Gastroesophageal sphincter (tissue), 4 donors: Measurements from ENCODE around the gene ENTPD3. TPM values are rescaled to one million over a fixed set of nuclear protein-coding genes. Genes with fewer than 3 reads are reported as not detected.

ENCODE experiments used
- ATAC-seq: fragments of 150-250 bp; one replicate; pipeline ENCODE4 v1.9.1; 2016; ENCODE audit warnings: mild to moderate bottlenecking, moderate library complexity
- H3K27ac ChIP-seq, 4 donors: fragments of 200-600 bp; sonication (generic) in 3 of 4; 1 replicate in 3 of 4; 2 replicates in 1 of 4; pipeline ENCODE4 v1.5.1; 2016 to 2019
- H3K27me3 ChIP-seq: fragments of 200-600 bp; sonication (generic); one replicate; pipeline ENCODE4 v1.5.1; 2019
- H3K36me3 ChIP-seq, 2 donors: fragments of 200-600 bp; sonication (generic); one replicate each; pipeline ENCODE4 v1.5.1; 2019; ENCODE audit warnings: control low read depth in 1 of 2
- H3K4me1 ChIP-seq, 3 donors: fragments of 200-600 bp; sonication (generic); 1 replicate in 2 of 3; 2 replicates in 1 of 3; pipeline ENCODE4 v1.5.1; 2016 to 2019; ENCODE audit warnings: control low read depth in 2 of 3
- H3K4me3 ChIP-seq, 2 donors: fragments of 200-600 bp; sonication (generic); one replicate each; pipeline ENCODE4 v1.5.1; 2019; ENCODE audit warnings: mild to moderate bottlenecking in 1 of 2, moderate library complexity in 1 of 2
- H3K9me3 ChIP-seq, 3 donors: fragments of 200-600 bp; sonication (generic); one replicate each; pipeline ENCODE4 v1.5.1; 2017 to 2019; ENCODE audit warnings: control low read depth in 2 of 3
- EP300 ChIP-seq: sonication (generic); formaldehyde crosslinking; IDR thresholded peaks from one replicate; pipeline ENCODE4 v1.6.1; 2017; ENCODE audit warnings: antibody characterized with exemption, mild to moderate bottlenecking
- POLR2A ChIP-seq, 2 donors: fragments of 450-650 bp; IDR thresholded peaks; one replicate each; pipeline ENCODE4 v1.6.1; 2017; ENCODE audit warnings: antibody characterized with exemption in 2 of 2, mild to moderate bottlenecking in 2 of 2, moderate library complexity in 1 of 2
- POLR2AphosphoS5 ChIP-seq: sonication (generic); formaldehyde crosslinking; IDR thresholded peaks from one replicate; pipeline ENCODE4 v1.6.1; 2017; ENCODE audit warnings: antibody characterized with exemption
- WGBS, 2 donors: methylation state at CpG; one replicate each; pipeline ENCODE4 v1.1.5; 2018; ENCODE audit warnings: low coverage in 1 of 2; 5-methylcytosine and 5-hydroxymethylcytosine counted together
- total RNA-seq, 4 donors: library from RNA; depleted of rRNA; stranded (reverse); fragments of >200 nt; gene quantifications; one replicate each; pipeline ENCODE4 v1.1.0, GENCODE V29; 2016
- TF ChIP-seq, protein P1 (sequence below), 4 experiments: fragments of 200-600 bp in 2 of 4; fragments of 450-650 bp in 2 of 4; sonication (generic) in 1 of 4; IDR thresholded peaks; one replicate each; pipeline ENCODE4 v1.5.1; 2017 to 2019; ENCODE audit warnings: antibody characterized with exemption in 4 of 4, mild to moderate bottlenecking in 2 of 4, moderate library complexity in 2 of 4

Gene ENTPD3
- total RNA-seq, 4 donors from 2014 or later, result 0.58 to 3.3 (median 1.9) TPM; not detected in 1

DNA sequence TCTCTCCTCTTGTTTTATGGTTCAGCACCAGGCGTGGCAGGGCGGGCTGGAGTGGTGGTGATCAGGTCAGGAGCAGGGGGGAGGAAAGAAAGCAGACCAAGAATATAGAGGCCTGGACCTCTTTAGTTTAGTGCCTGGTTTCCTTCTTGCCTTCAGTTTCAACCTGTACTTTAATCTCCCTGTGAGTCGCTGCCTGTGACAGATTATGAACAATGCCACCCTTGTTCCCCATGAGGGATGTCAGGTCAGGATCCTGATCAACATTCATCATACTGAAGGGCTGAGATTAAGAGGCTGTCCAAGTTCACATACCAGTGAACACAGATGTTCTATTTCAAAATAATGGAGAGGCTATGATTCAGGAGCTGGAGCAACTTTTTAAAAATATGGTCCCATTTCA, 11.4 kb downstream of the ENTPD3 start:
- ATAC-seq, result no peak
- no peaks in the 10 kb centered on the region for H3K27me3 ChIP-seq
- no peaks in the 10 kb centered on the region for H3K4me1 ChIP-seq
- TF ChIP-seq POLR2A (IDR thresholded peaks at IDR 0.05) (no peak), POLR2AphosphoS5 (no peak), EP300 (no peak)
- TF ChIP-seq, protein P1, sequence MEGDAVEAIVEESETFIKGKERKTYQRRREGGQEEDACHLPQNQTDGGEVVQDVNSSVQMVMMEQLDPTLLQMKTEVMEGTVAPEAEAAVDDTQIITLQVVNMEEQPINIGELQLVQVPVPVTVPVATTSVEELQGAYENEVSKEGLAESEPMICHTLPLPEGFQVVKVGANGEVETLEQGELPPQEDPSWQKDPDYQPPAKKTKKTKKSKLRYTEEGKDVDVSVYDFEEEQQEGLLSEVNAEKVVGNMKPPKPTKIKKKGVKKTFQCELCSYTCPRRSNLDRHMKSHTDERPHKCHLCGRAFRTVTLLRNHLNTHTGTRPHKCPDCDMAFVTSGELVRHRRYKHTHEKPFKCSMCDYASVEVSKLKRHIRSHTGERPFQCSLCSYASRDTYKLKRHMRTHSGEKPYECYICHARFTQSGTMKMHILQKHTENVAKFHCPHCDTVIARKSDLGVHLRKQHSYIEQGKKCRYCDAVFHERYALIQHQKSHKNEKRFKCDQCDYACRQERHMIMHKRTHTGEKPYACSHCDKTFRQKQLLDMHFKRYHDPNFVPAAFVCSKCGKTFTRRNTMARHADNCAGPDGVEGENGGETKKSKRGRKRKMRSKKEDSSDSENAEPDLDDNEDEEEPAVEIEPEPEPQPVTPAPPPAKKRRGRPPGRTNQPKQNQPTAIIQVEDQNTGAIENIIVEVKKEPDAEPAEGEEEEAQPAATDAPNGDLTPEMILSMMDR (IDR thresholded peaks at IDR 0.05), result no peak
- H3K9me3 ChIP-seq, result no peaks in the 10 kb centered on the region
- H3K27ac ChIP-seq, result no peak overlapping the region
- no peak overlapping the region for H3K4me3 ChIP-seq
- whole genome bisulfite sequencing, 2 donors, result 40 to 66% methylated on average over 2 to 3 of the region's 3 CpGs
- H3K36me3 ChIP-seq, result peaks cover 0 to 5% of the 10 kb centered on the region in 2 donors

DNA sequence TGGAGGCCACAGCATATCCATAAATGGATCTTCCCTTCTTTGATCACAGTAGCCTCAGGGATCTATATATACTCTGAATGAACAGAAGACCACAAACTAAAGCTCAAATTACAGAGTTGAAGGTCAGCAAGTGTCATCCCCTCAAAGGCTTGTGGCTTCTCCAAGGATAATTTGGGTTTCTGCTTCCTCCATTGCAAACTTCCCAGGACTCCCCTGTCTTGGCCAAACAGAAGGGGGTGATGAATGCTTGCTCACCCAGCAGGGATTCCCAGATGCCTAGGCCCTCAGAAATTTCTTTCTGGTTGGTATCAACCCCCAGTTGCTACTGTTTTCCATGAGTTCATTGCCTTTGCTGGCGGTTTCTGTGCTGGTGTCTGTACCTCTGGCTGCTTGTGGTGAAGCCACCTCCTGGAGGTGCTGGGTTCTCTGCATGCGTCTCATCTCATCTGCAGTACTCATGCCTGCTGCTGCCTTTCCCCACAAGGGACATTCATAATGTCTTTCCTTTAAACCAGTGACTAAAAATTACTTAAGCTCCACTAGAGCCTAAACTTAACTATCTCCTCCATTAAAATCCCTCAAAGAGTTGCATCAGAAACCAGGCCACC, 17.7 kb downstream of the ENTPD3 start:
- Histone ChIP-seq H3K4me3 (no peak overlapping the region), H3K9me3 (no peaks in the 10 kb centered on the region), H3K4me1 (no peaks in the 10 kb centered on the region), H3K27me3 (no peaks in the 10 kb centered on the region), H3K36me3 (peaks cover 0 to 6% of the 10 kb centered on the region in 2 donors), H3K27ac (no peak overlapping the region)
- ATAC-seq, result no peak
- WGBS, 2 donors, result 92% methylated on average over 2 of the region's 2 CpGs; no CpG with 5 or more reads in 1 of the 2 donors
- TF ChIP-seq POLR2AphosphoS5 (no peak), POLR2A (IDR thresholded peaks at IDR 0.05) (no peak), EP300 (no peak)
- TF ChIP-seq, protein P1 (IDR thresholded peaks at IDR 0.05), result no peak

DNA sequence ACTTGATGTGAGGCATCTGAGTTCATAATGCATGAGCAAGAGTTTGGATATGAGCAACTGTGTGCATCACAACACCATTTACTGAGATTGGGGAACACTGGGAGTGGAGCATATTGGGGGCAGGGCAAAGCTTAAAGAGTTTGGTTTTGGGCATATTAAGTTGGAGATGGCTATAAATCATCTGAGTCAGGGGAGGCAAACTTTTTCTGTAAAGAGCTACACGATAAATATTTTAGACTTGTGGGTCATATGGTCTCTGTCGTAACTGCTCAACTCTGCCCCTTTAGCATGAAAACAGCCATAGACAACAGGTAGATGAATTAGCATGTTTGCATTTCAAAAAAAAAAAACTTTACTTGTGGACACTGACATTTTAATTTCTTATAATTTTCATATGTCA, 20.0 kb downstream of the ENTPD3 start:
- no peak overlapping the region for H3K4me3 ChIP-seq
- TF ChIP-seq POLR2AphosphoS5 (no peak), POLR2A (IDR thresholded peaks at IDR 0.05) (no peak), EP300 (no peak)
- TF ChIP-seq, protein P1 (IDR thresholded peaks at IDR 0.05), result no peak
- no peak overlapping the region for H3K27ac ChIP-seq
- H3K36me3 ChIP-seq, result peaks cover 0 to 6% of the 10 kb centered on the region in 2 donors
- WGBS, 2 donors, result 76 to 83% methylated on average over 2 of the region's 2 CpGs
- H3K9me3 ChIP-seq, result no peaks in the 10 kb centered on the region
- H3K4me1 ChIP-seq, result no peaks in the 10 kb centered on the region
- ATAC-seq, result no peak
- no peaks in the 10 kb centered on the region for H3K27me3 ChIP-seq

DNA sequence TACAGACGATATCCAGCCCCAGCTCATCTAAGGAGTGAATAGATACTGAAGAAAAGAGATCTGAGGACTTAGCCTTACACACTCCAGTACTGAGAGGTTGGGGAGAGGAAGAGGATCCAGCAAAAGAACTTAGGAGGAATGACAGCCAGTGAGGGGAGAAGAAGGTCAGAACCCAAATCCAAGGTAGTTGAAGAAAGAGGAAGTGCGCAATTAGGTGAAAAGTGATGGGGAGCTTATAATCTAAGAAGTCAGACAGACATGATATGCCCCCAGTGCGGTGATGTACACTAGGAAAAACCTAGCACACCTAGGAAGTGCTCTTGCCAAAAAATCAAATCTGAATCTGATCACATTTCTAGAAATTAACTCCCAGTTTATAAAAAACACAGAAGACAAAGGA, 20.6 kb downstream of the ENTPD3 start:
- H3K36me3 ChIP-seq, result peaks cover 0 to 6% of the 10 kb centered on the region in 2 donors
- TF ChIP-seq POLR2A (IDR thresholded peaks at IDR 0.05) (no peak), EP300 (no peak), POLR2AphosphoS5 (no peak)
- TF ChIP-seq, protein P1 (IDR thresholded peaks at IDR 0.05), result no peak
- H3K9me3 ChIP-seq, result no peaks in the 10 kb centered on the region
- no peak for ATAC-seq
- no peak overlapping the region for H3K4me3 ChIP-seq
- H3K4me1 ChIP-seq, result no peaks in the 10 kb centered on the region
- no peak overlapping the region for H3K27ac ChIP-seq
- 70 to 73% methylated on average over 3 of the region's 3 CpGs for WGBS, 2 donors
- no peaks in the 10 kb centered on the region for H3K27me3 ChIP-seq

DNA sequence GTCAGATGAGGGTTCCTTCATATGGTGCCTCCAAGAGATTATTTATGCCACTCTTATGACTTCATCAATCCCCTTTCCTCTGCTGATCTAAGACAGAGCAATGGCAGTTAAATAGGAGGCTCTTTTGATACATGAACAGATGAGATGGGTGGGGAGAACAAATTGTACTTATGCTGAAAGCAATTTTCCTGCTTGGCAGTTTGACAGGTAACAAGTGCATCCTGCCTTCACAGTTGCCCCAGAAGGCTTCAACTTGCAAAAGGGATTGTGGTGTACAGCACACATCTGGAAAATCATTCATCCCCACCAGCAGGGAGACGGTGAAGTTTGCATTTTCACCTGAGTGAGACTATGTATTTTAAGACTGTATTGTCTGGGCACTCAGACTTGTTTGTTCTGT, 27.3 kb downstream of the ENTPD3 start:
- WGBS, 2 donors, result 60% methylated on average over 1 of the region's 1 CpG; no CpG with 5 or more reads in 1 of the 2 donors

More for the DNA sequence above, 27.3 kb downstream of the ENTPD3 start:
- Histone ChIP-seq H3K9me3 (no peaks in the 10 kb centered on the region), H3K36me3 (no peaks in the 10 kb centered on the region), H3K27me3 (no peaks in the 10 kb centered on the region), H3K4me3 (no peak overlapping the region), H3K27ac (no peak overlapping the region), H3K4me1 (no peaks in the 10 kb centered on the region)
- TF ChIP-seq POLR2AphosphoS5, result no peak
- no peak for TF ChIP-seq POLR2A (IDR thresholded peaks at IDR 0.05)
- ATAC-seq, result no peak
